Astrocyte (in vitro differentiated cells and primary cell): ENCODE data around the gene RPL7L1. TPM values are rescaled to one million over a fixed set of nuclear protein-coding genes. Genes with fewer than 3 reads are reported as not detected.

ENCODE experiments used
- DNase-seq: peaks from one replicate; pipeline ENCODE4 v3.0.0-alpha.2; 2010; ENCODE audit warnings: low read depth
- FAIRE-seq: peaks from 2 replicates; lab custom pipeline; 2011; peaks lifted over from hg19 to GRCh38; lab: Jason Lieb, UNC
- H2AFZ ChIP-seq: 2 replicates; pipeline ENCODE4 v1.6.0; 2012; ENCODE audit warnings: low read depth, low read length, inconsistent platforms
- H3K27ac ChIP-seq: 2 replicates; pipeline ENCODE4 v1.5.1; 2011; ENCODE audit warnings: low read depth, low read length, inconsistent platforms
- H3K27me3 ChIP-seq: 2 replicates; pipeline ENCODE4 v1.6.0; 2011; ENCODE audit warnings: low read length, inconsistent platforms; ENCODE audit not compliant: insufficient read depth
- H3K36me3 ChIP-seq: 2 replicates; pipeline ENCODE4 v1.5.1; 2011; ENCODE audit warnings: low read length, inconsistent platforms; ENCODE audit not compliant: insufficient read depth
- H3K4me1 ChIP-seq: 2 replicates; pipeline ENCODE4 v1.5.1; 2011; ENCODE audit warnings: low read length, inconsistent platforms; ENCODE audit not compliant: insufficient read depth
- H3K4me2 ChIP-seq: 2 replicates; pipeline ENCODE4 v1.6.0; 2012; ENCODE audit warnings: low read length, inconsistent platforms
- H3K4me3 ChIP-seq: 2 replicates; pipeline ENCODE4 v1.5.1; 2011; ENCODE audit warnings: low read depth, mild to moderate bottlenecking, low read length, inconsistent platforms; ENCODE audit not compliant: insufficient read depth
- H3K79me2 ChIP-seq: 2 replicates; pipeline ENCODE4 v1.6.0; 2012; ENCODE audit warnings: mild to moderate bottlenecking, low read length, inconsistent platforms; ENCODE audit not compliant: insufficient read depth
- H3K9ac ChIP-seq: 2 replicates; pipeline ENCODE4 v1.6.0; 2012; ENCODE audit warnings: mild to moderate bottlenecking, low read length, inconsistent platforms
- H3K9me3 ChIP-seq: 2 replicates; pipeline ENCODE4 v1.5.1; 2012; ENCODE audit warnings: low read depth, mild to moderate bottlenecking, low read length, inconsistent platforms; ENCODE audit not compliant: insufficient read depth
- H4K20me1 ChIP-seq: 2 replicates; pipeline ENCODE4 v1.6.0; 2012; ENCODE audit warnings: low read length, inconsistent platforms; ENCODE audit not compliant: insufficient read depth
- H3K27ac Mint-ChIP-seq: one replicate; pipeline ENCODE4 v1.8.0; 2021; ENCODE audit warnings: mild to moderate bottlenecking, mixed read lengths; ENCODE audit not compliant: unreplicated experiment
- H3K27me3 Mint-ChIP-seq: one replicate; pipeline ENCODE4 v1.8.0; 2021; ENCODE audit warnings: low read depth, mixed read lengths; ENCODE audit not compliant: unreplicated experiment
- H3K36me3 Mint-ChIP-seq: one replicate; pipeline ENCODE4 v1.8.0; 2021; ENCODE audit warnings: low read depth, mixed read lengths; ENCODE audit not compliant: unreplicated experiment
- H3K4me1 Mint-ChIP-seq: one replicate; pipeline ENCODE4 v1.8.0; 2021; ENCODE audit warnings: low read depth, mixed read lengths; ENCODE audit not compliant: unreplicated experiment
- H3K4me3 Mint-ChIP-seq: one replicate; pipeline ENCODE4 v1.8.0; 2021; ENCODE audit warnings: mild to moderate bottlenecking, moderate library complexity, mixed read lengths; ENCODE audit not compliant: unreplicated experiment
- H3K9me3 Mint-ChIP-seq: one replicate; pipeline ENCODE4 v1.8.0; 2021; ENCODE audit warnings: mild to moderate bottlenecking, mixed read lengths; ENCODE audit not compliant: unreplicated experiment
- CTCF ChIP-seq: IDR thresholded peaks from 2 replicates; pipeline ENCODE4 v1.5.1; 2011; ENCODE audit warnings: low read depth, mild to moderate bottlenecking, inconsistent platforms, low read length, moderate library complexity; ENCODE audit not compliant: insufficient read depth
- EZH2 ChIP-seq: IDR thresholded peaks from 2 replicates; pipeline ENCODE4 v1.6.1; 2012; ENCODE audit warnings: mild to moderate bottlenecking, low read length, inconsistent platforms; ENCODE audit not compliant: insufficient read depth
- total RNA-seq: library from RNA; stranded (reverse); gene quantifications from 2 replicates; pipeline ENCODE4 v1.2.1, GENCODE V29; 2021

Gene RPL7L1
- total RNA-seq, 1 donor from 2014 or later: 92.0 TPM

DNA sequence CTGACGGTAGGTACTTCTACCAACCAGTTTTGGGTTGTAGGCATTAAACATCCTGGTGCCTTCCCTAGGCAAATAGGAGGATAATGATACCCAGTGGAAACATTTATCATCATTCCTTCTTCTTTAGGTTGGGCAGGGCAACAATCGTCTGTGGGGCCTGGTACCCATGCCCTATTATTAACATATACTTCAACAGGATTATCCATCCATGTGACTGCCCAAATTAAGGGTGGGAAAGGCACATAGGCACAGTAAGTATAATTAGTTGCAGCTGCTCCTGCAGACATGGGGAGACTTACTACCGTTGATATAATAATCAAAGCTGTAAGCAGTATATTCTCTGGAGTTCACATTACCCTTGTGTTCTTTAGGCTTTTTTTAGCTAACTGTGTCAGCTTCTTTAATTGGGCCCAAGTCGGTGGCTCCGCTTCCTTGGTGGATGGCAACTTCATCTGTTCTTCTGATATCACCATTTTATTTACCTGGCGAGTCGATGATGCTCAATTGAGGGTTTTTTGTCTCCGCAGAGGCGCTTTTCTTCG is 16.8 kb downstream of the RPL7L1 start:
- FAIRE-seq: no peak

DNA sequence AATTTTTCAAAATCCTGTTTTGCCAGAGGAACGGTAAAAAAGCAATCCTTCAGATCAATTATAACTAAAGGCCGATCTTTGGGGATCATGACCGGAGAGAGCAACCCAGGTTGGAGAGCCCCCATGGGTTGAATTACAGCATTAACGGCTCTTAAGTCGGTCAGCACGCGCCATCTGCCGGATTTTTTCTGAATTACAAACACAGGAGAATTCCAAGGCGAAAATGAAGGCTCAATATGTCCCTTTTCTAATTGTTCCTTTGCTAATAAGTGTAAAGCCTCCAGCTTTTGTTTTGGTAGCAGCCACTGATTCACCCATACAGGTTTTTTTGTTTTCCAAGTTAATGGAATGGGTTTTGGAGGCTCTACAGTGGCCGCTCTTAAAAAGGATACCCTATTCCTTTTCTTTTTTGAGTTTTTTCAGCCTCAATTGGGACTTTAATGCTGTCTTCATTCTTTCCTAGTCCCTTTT is 19.5 kb downstream of the RPL7L1 start:
- no peaks in the 10 kb centered on the region for H3K79me2 ChIP-seq
- no peaks in the 10 kb centered on the region for H3K36me3 ChIP-seq
- no peaks in the 10 kb centered on the region for H3K36me3 Mint-ChIP-seq
- H3K9me3 ChIP-seq: no peaks in the 10 kb centered on the region
- no peak overlapping the region for H3K27ac ChIP-seq
- H3K27ac Mint-ChIP-seq: no peak overlapping the region
- no peak for TF ChIP-seq EZH2
- peak; percentile 66 for TF ChIP-seq CTCF
- no peak for FAIRE-seq
- H3K4me3 ChIP-seq: no peak overlapping the region
- H3K4me1 ChIP-seq: no peaks in the 10 kb centered on the region
- no peaks in the 10 kb centered on the region for H3K27me3 Mint-ChIP-seq
- H3K9ac ChIP-seq: no peak overlapping the region
- peak overlapping the region; percentile 69 for H3K4me3 Mint-ChIP-seq
- peaks cover 1% of the 10 kb centered on the region for H3K4me1 Mint-ChIP-seq
- no peak overlapping the region for H2AFZ ChIP-seq
- no peaks in the 10 kb centered on the region for H3K9me3 Mint-ChIP-seq
- H4K20me1 ChIP-seq: no peaks in the 10 kb centered on the region
- H3K27me3 ChIP-seq: no peaks in the 10 kb centered on the region
- peak; percentile 32 for DNase-seq
- peak overlapping the region; percentile 31 for H3K4me2 ChIP-seq

More for the DNA sequence above, 16.8 kb downstream of the RPL7L1 start:
- Mint-ChIP-seq H3K4me3 (no peak overlapping the region), H3K27ac (no peak overlapping the region), H3K4me1 (peaks cover 6% of the 10 kb centered on the region), H3K36me3 (no peaks in the 10 kb centered on the region), H3K27me3 (no peaks in the 10 kb centered on the region), H3K9me3 (no peaks in the 10 kb centered on the region)
- no peak overlapping the region for H3K4me3 ChIP-seq
- H3K9me3 ChIP-seq: no peaks in the 10 kb centered on the region
- no peaks in the 10 kb centered on the region for H3K36me3 ChIP-seq
- H2AFZ ChIP-seq: no peak overlapping the region
- H3K79me2 ChIP-seq: no peaks in the 10 kb centered on the region
- H4K20me1 ChIP-seq: no peaks in the 10 kb centered on the region
- no peak overlapping the region for H3K9ac ChIP-seq
- no peak for TF ChIP-seq EZH2
- TF ChIP-seq CTCF: no peak
- H3K4me2 ChIP-seq: no peak overlapping the region
- peaks cover 2% of the 10 kb centered on the region for H3K4me1 ChIP-seq
- H3K27me3 ChIP-seq: no peaks in the 10 kb centered on the region
- no peak overlapping the region for H3K27ac ChIP-seq
- no peak for DNase-seq

GRCh38 chr6:42899871-42900270 is 20.5 kb downstream of the RPL7L1 start:
- H3K4me3 ChIP-seq: no peak overlapping the region
- no peaks in the 10 kb centered on the region for H3K79me2 ChIP-seq
- Mint-ChIP-seq H3K27ac (no peak overlapping the region), H3K36me3 (no peaks in the 10 kb centered on the region), H3K4me1 (no peaks in the 10 kb centered on the region), H3K9me3 (no peaks in the 10 kb centered on the region), H3K27me3 (no peaks in the 10 kb centered on the region), H3K4me3 (no peak overlapping the region)
- no peak for FAIRE-seq
- no peak for DNase-seq
- no peak for TF ChIP-seq CTCF
- no peak for TF ChIP-seq EZH2
- H4K20me1 ChIP-seq: no peaks in the 10 kb centered on the region
- no peaks in the 10 kb centered on the region for H3K4me1 ChIP-seq
- no peaks in the 10 kb centered on the region for H3K27me3 ChIP-seq
- no peak overlapping the region for H3K27ac ChIP-seq
- H3K4me2 ChIP-seq: no peak overlapping the region
- no peaks in the 10 kb centered on the region for H3K36me3 ChIP-seq
- H3K9me3 ChIP-seq: no peaks in the 10 kb centered on the region
- H2AFZ ChIP-seq: no peak overlapping the region
- H3K9ac ChIP-seq: no peak overlapping the region
